ENCODE data around the gene ARHGAP42. TPM values are rescaled to one million over a fixed set of nuclear protein-coding genes. Genes with fewer than 3 reads are reported as not detected.
"Not testable (repeated sequence)": the region's sequence is repeated elsewhere in the genome, so short reads cannot be mapped to it uniquely, and the experiment has no call there.

Gene ARHGAP42
- total RNA-seq, 1 experiment from 2014 or later = not detected

DNA sequence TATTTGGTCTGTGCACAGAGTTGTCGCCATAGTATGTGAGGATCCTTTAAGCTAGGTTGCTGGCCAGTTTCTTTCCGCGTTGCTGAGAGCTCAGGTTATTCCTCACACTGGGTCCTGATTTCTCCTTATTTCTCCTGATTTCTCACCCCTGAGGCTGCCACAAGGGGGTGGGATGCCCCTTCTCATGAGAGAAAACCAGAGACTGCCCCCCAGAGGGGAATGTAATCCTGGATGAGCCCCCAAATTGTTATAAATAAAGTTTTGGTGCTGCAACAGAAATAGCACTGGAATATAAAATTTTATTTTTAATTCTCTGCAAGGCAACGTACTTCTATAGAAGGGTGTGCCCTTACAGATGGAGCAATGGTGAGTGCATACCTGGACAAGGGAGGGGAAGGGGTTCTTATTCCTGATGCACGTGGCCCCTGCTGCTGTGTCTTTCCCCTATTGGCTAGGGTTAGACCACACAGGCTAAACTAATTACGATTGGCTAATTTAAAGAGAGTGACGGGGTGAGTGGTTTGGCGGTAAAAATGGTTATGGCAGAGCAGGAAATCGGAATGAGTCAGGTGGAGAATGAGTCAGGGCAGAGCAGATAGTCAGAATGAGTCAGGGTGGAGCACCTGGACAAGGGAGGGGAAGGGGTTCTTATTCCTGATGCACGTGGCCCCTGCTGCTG is 62.9 kb downstream of the ARHGAP42 start:
- not testable (repeated sequence) for H3K4me1 ChIP-seq (ENCODE audit: low read length); H3K36me3 ChIP-seq (ENCODE audit: insufficient read depth, low read length); H4K20me1 ChIP-seq (ENCODE audit: insufficient read depth, low read depth, low read length); DNase-seq; H3K79me2 ChIP-seq (ENCODE audit: low read length); H3K27ac ChIP-seq (ENCODE audit: low read length); H3K4me3 ChIP-seq (ENCODE audit: low read length); H3K9ac ChIP-seq (ENCODE audit: low read length); H2AFZ ChIP-seq (ENCODE audit: low read length); H3K9me2 ChIP-seq (replicated peaks; ENCODE audit: insufficient read depth, low read length); H3K27me3 ChIP-seq (ENCODE audit: low read length); H3K4me2 ChIP-seq (ENCODE audit: low read depth, low read length, poor library complexity, severe bottlenecking)
- H3K9me3 ChIP-seq (ENCODE audit: low read length) = peaks cover 39% of the 10 kb centered on the region

DNA sequence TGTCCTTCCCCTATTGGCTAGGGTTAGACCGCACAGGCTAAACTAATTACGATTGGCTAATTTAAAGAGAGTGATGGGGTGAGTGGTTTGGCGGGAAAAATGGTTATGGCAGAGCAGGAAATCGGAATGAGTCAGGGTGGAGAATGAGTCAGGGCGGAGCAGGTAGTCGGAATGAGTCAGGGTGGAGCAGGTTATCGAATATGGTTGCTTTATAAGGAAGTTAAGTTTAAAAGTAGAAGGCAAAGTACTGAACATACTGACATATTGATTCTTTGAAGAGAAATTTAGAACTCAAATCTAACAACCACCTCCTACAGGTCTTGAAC is 63.4 kb downstream of the ARHGAP42 start:
- DNase-seq; H3K4me1 ChIP-seq (ENCODE audit: low read length); H2AFZ ChIP-seq (ENCODE audit: low read length); H3K36me3 ChIP-seq (ENCODE audit: insufficient read depth, low read length); H3K27ac ChIP-seq (ENCODE audit: low read length); H3K9me2 ChIP-seq (replicated peaks; ENCODE audit: insufficient read depth, low read length); H3K4me2 ChIP-seq (ENCODE audit: low read depth, low read length, poor library complexity, severe bottlenecking); H3K79me2 ChIP-seq (ENCODE audit: low read length); H3K27me3 ChIP-seq (ENCODE audit: low read length); H3K4me3 ChIP-seq (ENCODE audit: low read length); H4K20me1 ChIP-seq (ENCODE audit: insufficient read depth, low read depth, low read length); H3K9ac ChIP-seq (ENCODE audit: low read length): not testable (repeated sequence)
- peaks cover 41% of the 10 kb centered on the region for H3K9me3 ChIP-seq (ENCODE audit: low read length)

DNA sequence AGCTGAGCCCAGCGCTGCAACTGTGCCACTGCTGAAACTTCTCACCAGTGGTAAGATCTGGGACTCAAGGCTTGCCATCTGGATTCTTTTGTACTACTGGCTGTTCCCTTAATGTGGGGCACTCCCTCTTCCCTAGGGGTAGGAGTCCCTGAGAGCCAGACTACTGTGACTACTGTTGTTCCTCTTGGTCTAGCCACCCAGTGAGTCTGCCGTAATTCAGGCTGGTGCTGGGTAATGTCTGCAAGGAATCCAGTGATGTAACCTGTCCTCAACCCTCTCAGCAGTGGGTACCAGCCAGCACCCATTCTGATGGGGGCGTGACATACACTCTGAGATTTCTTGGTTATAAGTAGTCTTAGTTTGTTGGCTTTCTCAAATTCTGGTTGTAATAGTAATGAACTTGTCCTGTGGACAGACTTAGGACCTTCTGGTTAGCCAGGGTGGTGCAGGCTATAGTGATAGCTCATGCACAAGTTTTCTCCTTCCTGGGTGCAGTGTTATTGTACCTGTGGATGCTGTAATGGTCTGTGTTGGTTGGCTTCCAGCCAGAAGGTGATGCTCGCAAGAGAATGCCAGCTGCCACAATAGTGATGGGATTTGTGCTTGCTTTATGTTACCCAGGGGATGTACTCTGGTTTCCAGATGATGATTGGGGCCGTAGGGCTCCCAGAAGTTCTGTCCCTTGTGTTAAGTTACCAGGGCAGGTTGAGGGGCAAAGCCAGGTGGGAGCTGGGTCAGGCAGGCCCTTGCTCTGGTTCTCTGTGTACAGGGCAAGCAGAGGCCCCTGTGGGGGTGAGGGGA is 65.5 kb downstream of the ARHGAP42 start:
- Histone ChIP-seq H3K4me3 (ENCODE audit: low read length) (no peak overlapping the region), H3K9ac (ENCODE audit: low read length) (no peak overlapping the region), H3K27ac (ENCODE audit: low read length) (no peak overlapping the region), H3K27me3 (ENCODE audit: low read length) (no peaks in the 10 kb centered on the region), H3K9me2 (replicated peaks; ENCODE audit: insufficient read depth, low read length) (peaks cover 6% of the 10 kb centered on the region), H3K79me2 (ENCODE audit: low read length) (no peaks in the 10 kb centered on the region), H3K9me3 (ENCODE audit: low read length) (peaks cover 51% of the 10 kb centered on the region), H3K36me3 (ENCODE audit: insufficient read depth, low read length) (no peaks in the 10 kb centered on the region), H3K4me2 (ENCODE audit: low read depth, low read length, poor library complexity, severe bottlenecking) (no peak overlapping the region), H3K4me1 (ENCODE audit: low read length) (no peaks in the 10 kb centered on the region), H4K20me1 (ENCODE audit: insufficient read depth, low read depth, low read length) (no peaks in the 10 kb centered on the region), H2AFZ (ENCODE audit: low read length) (no peak overlapping the region)
- no peak for DNase-seq

DNA sequence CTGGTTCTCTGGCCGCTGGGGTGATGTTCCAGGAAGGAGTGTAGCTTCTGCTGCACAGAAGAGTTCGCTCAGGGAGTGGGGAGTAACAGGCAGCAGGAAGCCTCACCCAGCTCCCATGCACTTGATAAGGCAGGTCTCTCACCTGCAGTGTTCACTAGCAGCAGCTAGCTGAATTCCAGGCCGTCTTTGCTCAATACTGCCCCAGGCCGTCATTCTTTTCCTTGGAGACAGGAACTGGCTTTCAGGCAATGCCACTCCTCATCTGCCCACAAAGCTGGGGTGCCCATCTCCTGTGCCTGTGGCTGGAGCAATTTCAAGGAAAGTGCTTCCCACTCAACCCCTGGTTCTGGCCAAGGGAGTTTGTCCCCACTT is 66.1 kb downstream of the ARHGAP42 start:
- Histone ChIP-seq H4K20me1 (ENCODE audit: insufficient read depth, low read depth, low read length) (no peaks in the 10 kb centered on the region), H3K9me3 (ENCODE audit: low read length) (peaks cover 53% of the 10 kb centered on the region), H3K9ac (ENCODE audit: low read length) (no peak overlapping the region), H3K27ac (ENCODE audit: low read length) (no peak overlapping the region), H3K4me2 (ENCODE audit: low read depth, low read length, poor library complexity, severe bottlenecking) (no peak overlapping the region), H3K4me1 (ENCODE audit: low read length) (no peaks in the 10 kb centered on the region), H3K36me3 (ENCODE audit: insufficient read depth, low read length) (no peaks in the 10 kb centered on the region), H3K27me3 (ENCODE audit: low read length) (no peaks in the 10 kb centered on the region), H3K79me2 (ENCODE audit: low read length) (no peaks in the 10 kb centered on the region), H3K4me3 (ENCODE audit: low read length) (no peak overlapping the region), H3K9me2 (replicated peaks; ENCODE audit: insufficient read depth, low read length) (peaks cover 6% of the 10 kb centered on the region), H2AFZ (ENCODE audit: low read length) (no peak overlapping the region)
- DNase-seq = no peak

DNA sequence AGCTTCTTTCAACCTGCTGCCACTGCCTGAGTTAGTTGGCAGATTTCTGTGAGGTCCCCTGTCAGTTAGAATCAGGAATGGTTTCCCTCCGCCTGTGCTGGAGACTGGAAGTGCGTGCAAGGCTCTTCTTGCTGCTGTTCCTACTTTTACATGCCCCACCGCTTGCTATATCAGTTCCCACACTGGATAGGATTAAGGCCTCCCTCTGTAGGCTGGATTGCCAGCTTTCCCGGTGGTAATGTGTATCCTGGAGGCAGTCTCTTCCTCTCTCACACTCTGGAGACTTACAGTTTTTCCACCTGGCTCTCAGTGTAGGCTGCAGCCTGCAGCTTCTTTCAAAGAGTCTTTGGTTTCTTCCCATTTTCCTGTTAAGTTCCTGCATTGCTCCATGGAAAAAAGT is 66.5 kb downstream of the ARHGAP42 start:
- no peak overlapping the region for H3K4me3 ChIP-seq (ENCODE audit: low read length)
- H3K9me3 ChIP-seq (ENCODE audit: low read length) = peaks cover 53% of the 10 kb centered on the region
- peaks cover 6% of the 10 kb centered on the region for H3K9me2 ChIP-seq (replicated peaks; ENCODE audit: insufficient read depth, low read length)
- H3K4me2 ChIP-seq (ENCODE audit: low read depth, low read length, poor library complexity, severe bottlenecking) = no peak overlapping the region
- no peak overlapping the region for H3K9ac ChIP-seq (ENCODE audit: low read length)
- no peak overlapping the region for H3K27ac ChIP-seq (ENCODE audit: low read length)
- no peak for DNase-seq
- no peaks in the 10 kb centered on the region for H4K20me1 ChIP-seq (ENCODE audit: insufficient read depth, low read depth, low read length)
- no peaks in the 10 kb centered on the region for H3K36me3 ChIP-seq (ENCODE audit: insufficient read depth, low read length)
- H3K27me3 ChIP-seq (ENCODE audit: low read length) = no peaks in the 10 kb centered on the region
- H3K4me1 ChIP-seq (ENCODE audit: low read length) = no peaks in the 10 kb centered on the region
- H3K79me2 ChIP-seq (ENCODE audit: low read length) = no peaks in the 10 kb centered on the region
- no peak overlapping the region for H2AFZ ChIP-seq (ENCODE audit: low read length)

DNA sequence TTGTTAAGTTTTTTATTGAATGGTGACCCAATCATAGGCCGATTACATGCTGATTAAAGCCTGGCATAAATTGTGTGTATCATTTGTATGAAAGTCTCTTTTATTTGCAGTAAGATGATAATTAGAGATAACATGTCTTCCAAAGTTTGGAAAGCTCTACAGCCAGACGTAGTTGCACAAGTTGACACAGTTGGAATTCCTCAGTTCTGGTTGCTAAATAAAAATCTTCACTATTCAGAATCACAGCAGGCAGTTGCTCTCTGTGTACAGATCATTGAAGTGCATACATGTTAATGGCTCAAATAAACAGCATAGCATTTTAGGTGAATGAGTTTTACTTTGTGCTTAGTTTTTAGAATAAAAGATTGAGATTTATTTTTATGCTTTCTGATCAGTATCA is 69.5 kb downstream of the ARHGAP42 start:
- Histone ChIP-seq H4K20me1 (ENCODE audit: insufficient read depth, low read depth, low read length) (no peaks in the 10 kb centered on the region), H3K4me2 (ENCODE audit: low read depth, low read length, poor library complexity, severe bottlenecking) (no peak overlapping the region), H3K9me3 (ENCODE audit: low read length) (peaks cover 48% of the 10 kb centered on the region), H3K9ac (ENCODE audit: low read length) (no peak overlapping the region), H3K4me3 (ENCODE audit: low read length) (no peak overlapping the region), H3K79me2 (ENCODE audit: low read length) (no peaks in the 10 kb centered on the region), H2AFZ (ENCODE audit: low read length) (no peak overlapping the region), H3K27me3 (ENCODE audit: low read length) (no peaks in the 10 kb centered on the region), H3K36me3 (ENCODE audit: insufficient read depth, low read length) (no peaks in the 10 kb centered on the region), H3K9me2 (replicated peaks; ENCODE audit: insufficient read depth, low read length) (peaks cover 6% of the 10 kb centered on the region), H3K27ac (ENCODE audit: low read length) (no peak overlapping the region), H3K4me1 (ENCODE audit: low read length) (no peaks in the 10 kb centered on the region)
- DNase-seq = no peak

DNA sequence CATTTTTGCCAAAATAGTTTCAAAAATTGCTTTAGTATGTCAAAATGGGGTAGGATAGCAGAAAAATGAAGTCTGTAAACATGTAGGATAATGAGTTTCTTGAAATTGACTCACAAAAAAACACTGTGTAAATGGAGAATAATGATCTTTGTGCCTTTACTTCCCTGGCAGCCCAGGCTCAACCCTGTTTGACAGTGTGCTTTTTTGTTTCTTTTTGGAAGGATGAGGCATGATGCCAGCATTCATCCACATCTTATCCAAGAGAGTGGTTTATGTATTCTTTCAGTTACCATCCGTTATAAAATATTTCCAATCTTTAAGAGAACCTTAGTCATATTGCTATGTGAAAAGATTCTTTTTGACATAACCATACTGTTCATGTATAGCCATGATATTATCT is 70.6 kb downstream of the ARHGAP42 start:
- no peak overlapping the region for H3K9ac ChIP-seq (ENCODE audit: low read length)
- H4K20me1 ChIP-seq (ENCODE audit: insufficient read depth, low read depth, low read length) = no peaks in the 10 kb centered on the region
- H3K4me2 ChIP-seq (ENCODE audit: low read depth, low read length, poor library complexity, severe bottlenecking) = no peak overlapping the region
- DNase-seq = no peak
- H3K9me3 ChIP-seq (ENCODE audit: low read length) = peaks cover 41% of the 10 kb centered on the region
- H3K27me3 ChIP-seq (ENCODE audit: low read length) = no peaks in the 10 kb centered on the region
- no peak overlapping the region for H3K4me3 ChIP-seq (ENCODE audit: low read length)
- no peak overlapping the region for H2AFZ ChIP-seq (ENCODE audit: low read length)
- no peaks in the 10 kb centered on the region for H3K4me1 ChIP-seq (ENCODE audit: low read length)
- H3K9me2 ChIP-seq (replicated peaks; ENCODE audit: insufficient read depth, low read length) = peaks cover 6% of the 10 kb centered on the region
- H3K79me2 ChIP-seq (ENCODE audit: low read length) = no peaks in the 10 kb centered on the region
- H3K27ac ChIP-seq (ENCODE audit: low read length) = no peak overlapping the region
- no peaks in the 10 kb centered on the region for H3K36me3 ChIP-seq (ENCODE audit: insufficient read depth, low read length)

DNA sequence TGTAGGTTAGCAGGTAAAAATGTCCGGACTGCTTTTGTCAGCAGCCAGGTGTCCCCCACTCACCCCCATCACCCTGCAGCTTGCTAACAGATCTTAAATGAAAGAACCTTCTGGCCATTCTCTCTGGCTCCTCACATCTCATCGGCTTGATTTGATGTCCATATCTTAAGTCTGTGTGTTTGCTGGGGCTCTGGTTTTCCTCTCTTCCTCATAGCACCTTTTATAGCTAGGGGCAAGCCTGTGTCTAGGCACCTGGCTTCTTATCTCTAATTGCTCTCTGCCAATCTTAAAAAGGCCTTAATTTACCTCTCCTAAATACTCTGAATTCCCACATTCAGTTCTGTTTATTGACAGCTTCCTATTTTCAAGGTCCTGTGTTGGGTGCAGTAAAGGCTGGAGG is 72.0 kb downstream of the ARHGAP42 start:
- no peaks in the 10 kb centered on the region for H3K4me1 ChIP-seq (ENCODE audit: low read length)
- no peak overlapping the region for H3K4me2 ChIP-seq (ENCODE audit: low read depth, low read length, poor library complexity, severe bottlenecking)
- H3K36me3 ChIP-seq (ENCODE audit: insufficient read depth, low read length) = no peaks in the 10 kb centered on the region
- H3K79me2 ChIP-seq (ENCODE audit: low read length) = no peaks in the 10 kb centered on the region
- H3K27me3 ChIP-seq (ENCODE audit: low read length) = no peaks in the 10 kb centered on the region
- no peaks in the 10 kb centered on the region for H4K20me1 ChIP-seq (ENCODE audit: insufficient read depth, low read depth, low read length)
- H2AFZ ChIP-seq (ENCODE audit: low read length) = no peak overlapping the region
- H3K9me2 ChIP-seq (replicated peaks; ENCODE audit: insufficient read depth, low read length) = peaks cover 6% of the 10 kb centered on the region
- H3K4me3 ChIP-seq (ENCODE audit: low read length) = no peak overlapping the region
- H3K9me3 ChIP-seq (ENCODE audit: low read length) = peaks cover 27% of the 10 kb centered on the region
- no peak for DNase-seq
- no peak overlapping the region for H3K9ac ChIP-seq (ENCODE audit: low read length)
- H3K27ac ChIP-seq (ENCODE audit: low read length) = no peak overlapping the region
